Cerebellar cortex (tissue), 1 donor: ENCODE data around the gene NCOA7.
"Not testable (repeated sequence)": the region's sequence is repeated elsewhere in the genome, so short reads cannot be mapped to it uniquely, and the experiment has no call there.

Source experiments
- DNase-seq: peaks from one replicate; pipeline ENCODE4 v3.0.0-alpha.2; 2015; ENCODE audit warnings: low spot score

Gene NCOA7

GRCh38 chr6:125918681-125919566 is 128.2 kb downstream of the NCOA7 start:
- no peak for DNase-seq

DNA sequence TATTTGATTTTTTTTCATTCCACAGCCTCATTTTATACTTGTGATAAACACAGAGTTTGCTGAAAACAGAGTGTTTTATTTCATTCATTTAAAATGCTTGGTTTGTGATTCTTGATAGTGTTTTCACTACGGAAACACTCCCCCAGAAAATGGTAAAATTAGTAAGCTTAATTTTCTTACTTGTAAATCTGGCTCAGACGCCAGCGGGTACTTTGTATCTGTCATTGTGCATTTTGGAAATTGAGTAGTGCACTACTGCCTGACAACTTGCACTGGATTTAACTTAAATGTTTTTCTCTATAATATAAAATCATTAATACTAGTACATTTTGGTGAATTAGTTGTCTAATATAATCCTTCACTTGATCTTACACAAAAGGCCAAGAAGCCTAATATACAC is 128.9 kb downstream of the NCOA7 start:
- no peak for DNase-seq

DNA sequence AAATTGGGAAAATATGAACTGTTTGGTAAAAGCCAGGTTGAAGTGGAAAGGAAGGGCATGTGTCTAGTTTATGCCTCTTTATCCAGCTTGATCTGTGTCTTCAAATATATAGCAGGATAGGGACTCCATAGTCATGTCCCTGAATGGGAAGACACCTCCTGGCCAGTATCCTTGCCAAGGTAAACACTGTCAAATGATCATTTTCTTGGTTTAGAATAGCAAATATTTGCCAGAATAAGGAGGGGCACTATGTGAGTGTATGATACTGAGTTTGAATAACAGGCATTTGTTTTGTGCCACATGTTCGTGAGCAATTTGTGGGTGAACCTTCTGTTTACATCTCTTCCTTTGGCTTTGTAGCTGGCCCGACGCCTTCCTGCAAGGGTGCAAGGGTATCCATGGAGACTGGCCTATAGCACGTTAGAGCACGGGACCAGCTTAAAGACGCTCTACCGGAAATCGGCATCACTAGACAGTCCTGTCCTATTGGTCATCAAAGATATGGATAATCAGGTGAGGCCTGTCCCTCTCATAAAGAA is 131.6 kb downstream of the NCOA7 start:
- DNase-seq: no peak

GRCh38 chr6:125923366-125923877 is 132.7 kb downstream of the NCOA7 start:
- no peak for DNase-seq

DNA sequence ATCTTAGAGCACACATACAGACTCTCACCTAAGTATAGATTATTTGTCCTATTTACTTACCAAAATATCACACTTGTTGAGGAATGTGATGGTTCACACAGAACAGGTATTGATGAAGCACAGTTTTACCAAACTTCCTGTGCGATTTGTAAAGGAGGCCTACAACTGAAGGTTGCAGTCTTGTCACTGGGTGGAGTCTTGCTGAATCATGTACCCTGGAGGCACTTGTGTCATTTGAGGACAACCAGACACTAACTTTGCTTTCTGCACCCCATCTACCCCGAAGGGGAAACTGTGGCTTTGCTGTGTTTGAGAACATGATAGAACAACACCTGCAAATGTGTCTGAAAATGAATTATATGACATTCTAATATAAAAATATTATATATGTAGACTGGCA is 133.4 kb downstream of the NCOA7 start:
- DNase-seq: no peak

GRCh38 chr6:125924697-125925358 is 134.1 kb downstream of the NCOA7 start:
- DNase-seq: no peak

DNA sequence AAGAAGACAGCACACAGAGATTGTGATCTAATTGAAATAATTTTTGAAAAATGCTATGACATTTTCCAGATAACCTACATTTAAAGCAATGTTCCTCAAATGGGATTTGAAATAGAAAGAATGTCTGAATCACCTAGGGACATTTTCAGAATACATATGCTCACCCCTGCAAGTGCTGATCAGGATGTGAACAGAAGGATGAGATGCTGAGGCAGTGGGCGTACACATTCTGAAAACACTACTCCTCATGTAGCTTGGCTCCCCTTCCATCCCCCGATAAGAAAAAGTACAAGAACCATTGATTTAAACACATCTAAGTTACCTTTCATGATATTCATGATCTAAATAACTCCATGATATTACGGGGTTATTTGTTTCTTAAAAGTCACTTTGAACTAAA is 136.0 kb downstream of the NCOA7 start:
- DNase-seq: no peak

DNA sequence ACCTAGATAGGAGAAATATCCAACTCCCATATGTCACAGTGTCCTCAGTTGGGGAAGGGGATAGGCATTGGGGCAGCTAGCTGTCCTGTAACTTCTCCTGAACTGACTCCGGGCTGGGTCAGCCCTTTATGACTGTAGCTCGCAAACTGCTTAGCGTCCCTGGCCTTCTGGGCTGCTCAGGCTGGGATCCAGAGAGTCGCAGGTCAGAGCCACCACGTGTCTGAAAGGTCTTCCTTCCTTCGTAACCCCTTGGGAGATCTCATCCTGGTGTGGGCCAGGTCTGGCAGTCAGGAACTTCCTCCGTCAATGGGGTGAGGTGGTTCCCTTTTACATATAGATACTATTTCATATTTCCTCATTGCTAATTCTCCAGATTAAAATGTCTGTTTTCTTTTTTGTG is 137.0 kb downstream of the NCOA7 start:
- DNase-seq: no peak

GRCh38 chr6:125930765-125931418 is 140.1 kb downstream of the NCOA7 start:
- DNase-seq: no peak

DNA sequence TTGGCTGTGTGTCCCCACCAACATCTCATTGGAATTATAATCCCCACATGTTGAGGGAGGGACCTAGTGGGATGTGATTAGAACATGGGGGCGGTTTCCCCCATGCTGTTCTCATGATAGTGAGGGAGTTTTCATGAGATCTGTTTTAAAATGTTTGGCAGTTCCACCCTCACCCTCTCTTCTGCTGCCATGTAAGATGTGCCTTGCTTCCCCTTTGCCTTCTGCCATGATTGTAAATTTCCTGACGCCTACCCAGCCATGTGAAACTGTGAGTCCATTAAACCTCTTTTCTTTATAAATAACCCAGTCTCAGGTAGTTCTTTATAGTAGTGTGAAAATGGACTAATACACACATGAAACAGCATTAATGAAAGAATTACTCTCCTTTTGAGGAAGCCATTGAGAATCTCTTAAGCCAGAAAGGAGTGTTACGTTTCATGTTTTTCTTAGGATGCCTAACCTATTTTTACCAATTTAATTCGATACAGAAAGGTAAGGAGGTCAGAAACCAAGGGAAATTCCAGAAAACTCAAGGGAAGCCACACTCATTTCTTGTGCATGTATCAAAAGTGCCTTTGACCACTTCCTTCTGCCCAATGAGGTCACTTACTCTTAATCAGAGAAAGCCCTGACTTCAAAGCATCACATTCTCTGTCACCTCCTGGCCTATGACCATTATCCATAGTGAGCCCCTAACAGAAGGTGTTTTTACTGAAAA is 141.1 kb downstream of the NCOA7 start:
- no peak for DNase-seq

GRCh38 chr6:125932451-125932795 is 141.7 kb downstream of the NCOA7 start:
- no peak for DNase-seq

- DNase-seq: not testable (repeated sequence)
These were observed 144.8 kb downstream of the NCOA7 start for GRCh38 chr6:125935520-125935919.

GRCh38 chr6:125939026-125939425 is 148.3 kb downstream of the NCOA7 start:
- no peak for DNase-seq

GRCh38 chr6:125939791-125940190 is 149.0 kb downstream of the NCOA7 start:
- DNase-seq: no peak

DNA sequence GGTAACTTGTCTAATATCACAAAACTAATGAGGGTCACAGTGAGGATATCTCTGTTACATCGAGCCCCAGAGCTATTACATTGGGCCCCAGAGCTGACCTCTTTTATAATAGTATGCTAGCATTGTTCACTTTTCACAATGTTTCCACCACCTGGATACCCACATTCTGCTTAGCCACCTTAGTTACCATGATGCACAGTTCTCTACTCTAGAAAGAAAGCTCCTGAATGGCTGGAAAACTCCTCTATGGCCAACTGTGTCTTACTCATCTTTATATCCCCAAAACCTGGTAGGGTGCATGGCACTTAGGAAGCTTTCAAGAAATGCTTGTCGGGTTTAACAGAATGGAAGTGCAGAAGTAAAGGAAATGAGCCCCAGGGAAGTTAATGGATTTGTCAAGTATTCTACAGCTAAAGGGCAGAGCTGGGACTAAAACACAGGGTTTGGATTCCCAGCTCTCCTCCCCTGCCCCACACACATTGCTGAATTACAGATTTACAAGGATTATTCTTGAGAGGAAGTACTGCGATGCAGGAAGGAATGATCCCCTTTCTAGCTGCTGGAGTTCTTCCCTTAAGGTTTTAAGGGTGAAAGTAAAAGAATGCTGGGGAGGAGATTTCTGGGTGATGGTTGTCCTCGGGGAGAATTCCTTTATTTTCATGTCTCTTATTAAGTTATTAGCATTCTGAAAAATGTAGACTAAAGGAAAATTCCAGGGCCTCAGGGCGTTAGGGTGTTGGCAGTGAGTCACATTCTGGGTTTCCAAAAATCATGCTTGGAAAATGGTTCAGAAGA is 149.7 kb downstream of the NCOA7 start:
- DNase-seq: no peak

- DNase-seq: no peak
These were observed 152.1 kb downstream of the NCOA7 start for GRCh38 chr6:125942672-125943527.

GRCh38 chr6:125943528-125944433 is 153.0 kb downstream of the NCOA7 start:
- DNase-seq: no peak

- no peak for DNase-seq
These were observed 153.7 kb downstream of the NCOA7 start for GRCh38 chr6:125944434-125944816.

DNA sequence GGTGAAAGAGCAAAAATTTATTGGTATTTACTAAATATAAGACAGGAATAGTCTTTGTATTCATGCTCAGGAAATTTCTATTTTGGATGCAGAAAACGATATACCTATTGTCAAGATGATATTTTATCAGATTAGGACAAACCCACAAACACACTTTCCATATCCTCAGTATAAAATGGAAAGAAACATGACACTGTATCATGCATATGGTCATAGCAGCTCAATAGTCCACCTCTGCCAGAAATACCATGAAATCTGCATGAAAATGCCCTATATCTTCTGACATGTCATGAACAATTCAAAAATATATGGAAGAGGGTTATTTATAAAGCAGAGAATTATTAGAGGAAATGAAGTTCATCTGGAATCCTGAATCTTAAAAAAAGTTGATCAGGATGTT is 154.1 kb downstream of the NCOA7 start:
- DNase-seq: no peak
